ENCODE results near the gene CLBA1.
A peak's percentile ranks its signal among the peaks of the same experiment; 100 is the strongest.

Gene CLBA1

DNA sequence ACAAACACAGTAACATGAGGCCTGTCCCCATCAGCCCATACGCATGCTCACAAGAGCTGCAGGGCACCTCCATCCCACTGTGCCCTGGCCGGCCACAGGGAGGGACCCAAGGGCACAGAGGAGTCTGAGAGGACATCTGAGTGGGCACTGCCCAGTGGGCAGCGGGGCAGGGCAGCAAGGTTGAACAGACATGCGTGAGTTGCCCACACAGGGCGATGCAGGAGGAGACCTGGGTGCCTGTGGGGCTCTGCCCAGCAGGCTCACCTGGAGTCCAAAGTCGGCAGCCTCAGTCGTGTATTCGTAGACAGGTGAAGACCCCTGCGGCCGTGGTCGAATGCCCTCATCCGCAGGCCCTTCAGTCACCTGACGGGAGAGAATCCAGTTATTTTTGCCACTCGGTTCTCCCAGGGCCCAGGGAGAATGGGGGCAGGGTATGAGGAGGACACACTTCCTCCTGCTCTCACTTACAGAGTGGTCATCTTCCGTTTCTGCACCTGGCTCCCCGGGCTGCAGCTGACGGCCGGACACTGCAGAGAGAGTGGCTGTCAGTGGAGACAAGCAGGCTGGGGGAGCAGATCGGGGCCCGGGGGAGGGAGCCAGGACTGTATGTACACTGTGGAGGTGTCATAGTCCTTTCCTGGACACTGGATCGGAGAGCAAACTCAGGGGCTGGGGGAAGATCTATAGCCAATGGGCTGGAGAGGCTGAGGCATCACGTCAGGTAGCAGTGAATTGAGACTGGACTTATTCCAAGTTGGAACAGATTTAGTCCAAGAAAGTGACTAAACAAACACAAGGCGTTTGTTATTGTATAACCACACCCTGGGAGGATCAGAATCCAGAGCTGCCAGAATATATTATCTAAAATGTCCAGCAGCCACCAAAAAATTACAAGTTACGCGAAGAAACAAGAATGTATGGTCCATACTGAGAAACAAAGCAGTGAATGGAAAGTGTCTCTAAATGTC is 28.2 kb upstream of the CLBA1 start:
- Histone ChIP-seq H3K36me3 (ENCODE audit: control insufficient read depth in 1 of 2, insufficient read depth in 2 of 2, low read length in 2 of 2) (no peaks in the 10 kb centered on the region), H3K27me3 (ENCODE audit: control insufficient read depth in 1 of 2, insufficient read depth in 2 of 2, low read length in 2 of 2) (peaks cover 7 to 15% of the 10 kb centered on the region in 2 donors), H3K27ac (ENCODE audit: low read depth, low read length) (no peak overlapping the region), H3K9ac (ENCODE audit: low read depth in 1 of 2, low read length in 2 of 2) (no peak overlapping the region), H3K9me3 (ENCODE audit: control insufficient read depth in 1 of 2, low read length in 2 of 2) (no peaks in the 10 kb centered on the region), H3K4me3 (ENCODE audit: low read depth in 1 of 2, low read length in 2 of 2) (no peak overlapping the region), H3K4me1 (ENCODE audit: control insufficient read depth in 1 of 2, insufficient read depth in 2 of 2, low read length in 2 of 2) (no peaks in the 10 kb centered on the region)

DNA sequence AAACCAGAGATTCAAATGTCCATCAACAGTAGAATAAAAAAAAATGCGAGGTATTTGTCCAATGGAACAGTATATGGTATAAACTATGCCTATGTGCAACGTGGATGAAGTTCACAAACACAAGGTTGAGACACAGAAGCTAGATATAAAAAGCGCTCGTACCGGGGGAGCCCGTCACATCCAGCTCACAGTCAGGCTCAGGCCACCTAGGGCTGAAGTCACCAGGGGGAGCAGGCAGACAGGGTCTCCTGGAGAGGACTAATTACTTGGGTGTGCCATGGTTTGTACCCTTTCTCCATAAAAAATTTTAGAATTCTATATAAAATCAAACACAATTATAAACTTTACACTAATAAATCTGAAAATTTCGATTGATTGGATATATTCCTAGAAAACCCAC is 21.0 kb upstream of the CLBA1 start:
- Histone ChIP-seq H3K27me3 (ENCODE audit: control insufficient read depth in 1 of 2, insufficient read depth in 2 of 2, low read length in 2 of 2) (peaks cover 23 to 31% of the 10 kb centered on the region in 2 donors), H3K27ac (ENCODE audit: low read depth, low read length) (no peak overlapping the region), H3K4me1 (ENCODE audit: control insufficient read depth in 1 of 2, insufficient read depth in 2 of 2, low read length in 2 of 2) (peaks cover 19 to 20% of the 10 kb centered on the region in 2 donors), H3K4me3 (ENCODE audit: low read depth in 1 of 2, low read length in 2 of 2) (no peak overlapping the region), H3K9ac (ENCODE audit: low read depth in 1 of 2, low read length in 2 of 2) (no peak overlapping the region), H3K9me3 (ENCODE audit: control insufficient read depth in 1 of 2, low read length in 2 of 2) (no peaks in the 10 kb centered on the region), H3K36me3 (ENCODE audit: control insufficient read depth in 1 of 2, insufficient read depth in 2 of 2, low read length in 2 of 2) (no peaks in the 10 kb centered on the region)

DNA sequence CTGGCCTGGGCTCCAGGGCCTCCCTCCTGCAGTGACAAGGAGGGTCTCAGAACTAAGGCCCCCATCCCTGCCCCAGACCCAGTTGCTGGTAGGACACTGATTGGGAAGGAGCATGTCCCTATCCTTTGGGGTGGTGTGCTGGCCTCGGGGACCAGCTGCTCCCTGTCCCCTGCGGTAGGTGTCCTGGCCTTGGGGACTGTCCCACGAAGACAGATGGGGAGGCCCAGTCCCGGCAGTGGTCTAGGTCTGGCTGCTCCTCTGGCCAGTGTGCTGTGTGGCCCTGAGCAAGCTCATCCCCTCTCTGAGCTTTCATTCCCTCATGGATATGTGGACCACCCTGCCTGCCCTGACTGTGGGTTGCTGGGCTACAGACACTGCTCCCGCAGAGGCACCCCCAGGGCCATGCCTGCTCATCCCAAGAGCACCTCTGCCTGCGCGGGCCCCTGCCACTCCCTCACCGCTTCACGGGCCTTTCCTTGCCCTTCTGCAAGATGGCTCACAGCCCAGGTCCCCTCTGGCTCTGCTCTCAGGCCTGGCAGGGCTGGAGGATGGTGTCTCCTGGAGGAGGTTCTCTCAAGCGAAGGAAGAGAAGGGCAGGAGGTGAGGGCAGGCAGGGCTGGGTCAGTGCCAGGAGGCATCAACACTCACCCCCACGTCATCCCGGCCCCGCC is 19.9 kb upstream of the CLBA1 start:
- Histone ChIP-seq H3K27me3 (ENCODE audit: control insufficient read depth in 1 of 2, insufficient read depth in 2 of 2, low read length in 2 of 2) (peaks cover 23 to 36% of the 10 kb centered on the region in 2 donors), H3K27ac (ENCODE audit: low read depth, low read length) (no peak overlapping the region), H3K4me3 (ENCODE audit: low read depth in 1 of 2, low read length in 2 of 2) (no peak overlapping the region), H3K4me1 (ENCODE audit: control insufficient read depth in 1 of 2, insufficient read depth in 2 of 2, low read length in 2 of 2) (peaks cover 19 to 20% of the 10 kb centered on the region in 2 donors), H3K9ac (ENCODE audit: low read depth in 1 of 2, low read length in 2 of 2) (no peak overlapping the region), H3K9me3 (ENCODE audit: control insufficient read depth in 1 of 2, low read length in 2 of 2) (no peaks in the 10 kb centered on the region), H3K36me3 (ENCODE audit: control insufficient read depth in 1 of 2, insufficient read depth in 2 of 2, low read length in 2 of 2) (no peaks in the 10 kb centered on the region)

DNA sequence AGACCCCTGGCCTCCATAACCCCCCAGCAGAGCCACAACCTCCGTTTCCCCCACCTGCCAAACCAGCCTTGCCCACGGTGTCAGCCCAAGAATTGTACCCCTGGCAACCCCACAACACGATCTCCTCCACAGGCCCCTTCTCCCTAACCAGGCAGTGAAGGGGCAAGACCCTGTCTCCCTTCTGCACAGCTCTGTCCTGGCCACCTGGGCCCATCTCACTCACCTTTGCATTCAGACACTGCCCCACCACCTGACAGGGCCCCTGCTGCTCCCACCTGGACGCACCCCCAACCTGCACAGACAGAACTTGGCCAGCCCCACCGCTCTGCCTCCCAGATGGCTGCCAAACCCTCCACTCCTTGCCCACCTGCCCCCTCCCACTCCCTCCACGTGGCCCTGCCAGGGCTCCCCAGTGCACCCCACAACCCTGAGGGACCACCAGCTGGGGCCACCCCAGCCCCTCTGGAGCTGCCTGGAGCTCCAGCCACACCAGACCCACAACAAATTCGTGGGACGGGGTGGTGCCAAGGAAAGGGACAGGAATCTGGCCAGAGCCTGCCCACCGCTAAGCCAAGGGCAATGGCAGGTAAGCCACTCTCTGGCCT is 19.2 kb upstream of the CLBA1 start:
- Histone ChIP-seq H3K9ac (ENCODE audit: low read depth in 1 of 2, low read length in 2 of 2) (no peak overlapping the region), H3K27me3 (ENCODE audit: control insufficient read depth in 1 of 2, insufficient read depth in 2 of 2, low read length in 2 of 2) (peaks cover 23 to 36% of the 10 kb centered on the region in 2 donors), H3K9me3 (ENCODE audit: control insufficient read depth in 1 of 2, low read length in 2 of 2) (no peaks in the 10 kb centered on the region), H3K4me3 (ENCODE audit: low read depth in 1 of 2, low read length in 2 of 2) (no peak overlapping the region), H3K27ac (ENCODE audit: low read depth, low read length) (no peak overlapping the region), H3K4me1 (ENCODE audit: control insufficient read depth in 1 of 2, insufficient read depth in 2 of 2, low read length in 2 of 2) (peaks cover 19 to 20% of the 10 kb centered on the region in 2 donors), H3K36me3 (ENCODE audit: control insufficient read depth in 1 of 2, insufficient read depth in 2 of 2, low read length in 2 of 2) (no peaks in the 10 kb centered on the region)

DNA sequence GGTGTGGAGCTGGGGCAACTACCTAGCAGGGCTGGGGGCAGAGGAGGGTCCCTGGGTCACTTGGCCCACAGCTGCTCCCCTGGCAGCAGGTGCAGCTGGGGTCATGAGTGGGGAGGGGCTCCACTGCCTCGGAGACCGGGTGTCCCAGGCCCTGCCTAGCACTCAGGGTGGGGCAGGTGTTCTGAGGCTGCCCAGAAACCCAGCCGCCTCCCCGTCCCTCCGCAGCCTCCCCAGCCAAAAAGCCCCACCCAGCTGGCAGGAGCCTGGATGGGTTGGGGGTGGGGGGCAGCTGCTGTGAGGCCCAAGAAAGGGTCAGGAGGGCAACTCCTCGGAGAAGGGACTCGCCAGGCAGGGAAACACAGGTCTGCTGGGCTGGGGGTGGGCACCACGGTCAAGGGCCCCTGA is 18.6 kb upstream of the CLBA1 start:
- no peaks in the 10 kb centered on the region for H3K9me3 ChIP-seq (ENCODE audit: control insufficient read depth in 1 of 2, low read length in 2 of 2)
- peaks cover 23 to 36% of the 10 kb centered on the region in 2 donors for H3K27me3 ChIP-seq (ENCODE audit: control insufficient read depth in 1 of 2, insufficient read depth in 2 of 2, low read length in 2 of 2)
- H3K4me3 ChIP-seq (ENCODE audit: low read depth in 1 of 2, low read length in 2 of 2): no peak overlapping the region
- H3K27ac ChIP-seq (ENCODE audit: low read depth, low read length): no peak overlapping the region
- H3K4me1 ChIP-seq (ENCODE audit: control insufficient read depth in 1 of 2, insufficient read depth in 2 of 2, low read length in 2 of 2): peaks cover 23 to 26% of the 10 kb centered on the region in 2 donors
- H3K9ac ChIP-seq (ENCODE audit: low read depth in 1 of 2, low read length in 2 of 2): no peak overlapping the region
- H3K36me3 ChIP-seq (ENCODE audit: control insufficient read depth in 1 of 2, insufficient read depth in 2 of 2, low read length in 2 of 2): no peaks in the 10 kb centered on the region

DNA sequence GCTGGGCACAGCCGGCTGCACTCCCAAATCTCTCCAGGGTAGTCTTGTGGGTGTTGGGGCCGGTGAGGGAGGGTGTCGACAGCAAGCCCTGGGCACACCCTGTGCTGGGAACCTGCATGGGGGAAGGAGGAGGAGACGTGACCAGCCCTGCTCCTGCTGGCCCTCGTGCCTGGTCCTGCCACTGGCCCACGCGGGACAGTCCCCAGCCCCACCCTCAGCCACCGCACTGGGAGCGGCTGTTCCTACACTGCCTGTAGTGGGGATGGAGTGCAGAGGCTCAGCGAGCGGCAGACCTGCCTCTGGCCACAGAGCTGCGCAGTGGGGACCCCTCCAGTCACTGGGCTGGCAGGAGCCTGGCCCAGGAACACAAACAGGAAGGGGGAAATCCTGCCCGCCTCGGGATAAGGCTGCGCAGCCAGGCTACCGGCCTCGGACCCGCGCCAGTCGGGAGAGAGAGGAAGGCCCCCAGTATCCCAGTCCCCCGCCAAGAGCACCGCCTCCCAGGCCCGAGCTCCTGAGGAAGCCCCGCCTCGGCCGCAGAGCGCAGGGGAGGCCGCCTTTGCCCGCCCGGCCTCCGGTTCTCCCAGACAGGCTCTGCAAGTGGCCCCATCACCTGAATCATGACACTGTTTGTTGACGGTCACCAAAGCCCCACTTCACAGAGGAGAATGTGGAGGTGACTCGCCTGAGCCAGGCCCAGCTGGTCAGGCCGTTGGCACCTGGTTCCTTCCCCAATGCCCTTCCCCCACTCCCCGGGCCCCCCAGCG is 18.0 kb upstream of the CLBA1 start:
- peaks cover 29 to 32% of the 10 kb centered on the region in 2 donors for H3K4me1 ChIP-seq (ENCODE audit: control insufficient read depth in 1 of 2, insufficient read depth in 2 of 2, low read length in 2 of 2)
- H3K9me3 ChIP-seq (ENCODE audit: control insufficient read depth in 1 of 2, low read length in 2 of 2): no peaks in the 10 kb centered on the region
- peaks cover 24 to 36% of the 10 kb centered on the region in 2 donors for H3K27me3 ChIP-seq (ENCODE audit: control insufficient read depth in 1 of 2, insufficient read depth in 2 of 2, low read length in 2 of 2)
- no peak overlapping the region for H3K27ac ChIP-seq (ENCODE audit: low read depth, low read length)
- no peak overlapping the region for H3K9ac ChIP-seq (ENCODE audit: low read depth in 1 of 2, low read length in 2 of 2)
- no peaks in the 10 kb centered on the region for H3K36me3 ChIP-seq (ENCODE audit: control insufficient read depth in 1 of 2, insufficient read depth in 2 of 2, low read length in 2 of 2)
- peak overlapping the region in 1 of 2 donors; percentile 35 for H3K4me3 ChIP-seq (ENCODE audit: low read depth in 1 of 2, low read length in 2 of 2)

DNA sequence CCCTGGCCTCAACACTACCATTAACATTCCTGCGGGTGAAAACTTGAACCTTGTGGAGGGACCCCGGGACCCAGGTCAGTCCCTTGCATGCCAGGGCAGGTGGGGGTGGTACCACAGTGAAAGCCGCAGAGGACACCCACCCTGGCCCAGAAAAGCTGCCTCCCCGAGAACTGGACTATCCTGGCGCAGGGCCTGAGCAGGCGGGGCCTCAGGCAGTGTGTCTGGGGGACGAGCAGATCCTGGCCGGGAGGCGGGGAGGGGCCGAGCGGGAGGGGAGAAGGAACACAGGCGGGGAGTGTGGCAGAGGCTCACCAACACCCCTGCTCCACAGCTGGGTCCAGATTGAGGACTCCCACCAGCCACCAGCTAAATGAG is 17.4 kb upstream of the CLBA1 start:
- H3K27ac ChIP-seq (ENCODE audit: low read depth, low read length): no peak overlapping the region
- peak overlapping the region in 1 of 2 donors; percentile 35 for H3K4me3 ChIP-seq (ENCODE audit: low read depth in 1 of 2, low read length in 2 of 2)
- peaks cover 30 to 36% of the 10 kb centered on the region in 2 donors for H3K27me3 ChIP-seq (ENCODE audit: control insufficient read depth in 1 of 2, insufficient read depth in 2 of 2, low read length in 2 of 2)
- no peaks in the 10 kb centered on the region for H3K36me3 ChIP-seq (ENCODE audit: control insufficient read depth in 1 of 2, insufficient read depth in 2 of 2, low read length in 2 of 2)
- no peaks in the 10 kb centered on the region for H3K9me3 ChIP-seq (ENCODE audit: control insufficient read depth in 1 of 2, low read length in 2 of 2)
- peaks cover 34 to 37% of the 10 kb centered on the region in 2 donors for H3K4me1 ChIP-seq (ENCODE audit: control insufficient read depth in 1 of 2, insufficient read depth in 2 of 2, low read length in 2 of 2)
- H3K9ac ChIP-seq (ENCODE audit: low read depth in 1 of 2, low read length in 2 of 2): no peak overlapping the region

DNA sequence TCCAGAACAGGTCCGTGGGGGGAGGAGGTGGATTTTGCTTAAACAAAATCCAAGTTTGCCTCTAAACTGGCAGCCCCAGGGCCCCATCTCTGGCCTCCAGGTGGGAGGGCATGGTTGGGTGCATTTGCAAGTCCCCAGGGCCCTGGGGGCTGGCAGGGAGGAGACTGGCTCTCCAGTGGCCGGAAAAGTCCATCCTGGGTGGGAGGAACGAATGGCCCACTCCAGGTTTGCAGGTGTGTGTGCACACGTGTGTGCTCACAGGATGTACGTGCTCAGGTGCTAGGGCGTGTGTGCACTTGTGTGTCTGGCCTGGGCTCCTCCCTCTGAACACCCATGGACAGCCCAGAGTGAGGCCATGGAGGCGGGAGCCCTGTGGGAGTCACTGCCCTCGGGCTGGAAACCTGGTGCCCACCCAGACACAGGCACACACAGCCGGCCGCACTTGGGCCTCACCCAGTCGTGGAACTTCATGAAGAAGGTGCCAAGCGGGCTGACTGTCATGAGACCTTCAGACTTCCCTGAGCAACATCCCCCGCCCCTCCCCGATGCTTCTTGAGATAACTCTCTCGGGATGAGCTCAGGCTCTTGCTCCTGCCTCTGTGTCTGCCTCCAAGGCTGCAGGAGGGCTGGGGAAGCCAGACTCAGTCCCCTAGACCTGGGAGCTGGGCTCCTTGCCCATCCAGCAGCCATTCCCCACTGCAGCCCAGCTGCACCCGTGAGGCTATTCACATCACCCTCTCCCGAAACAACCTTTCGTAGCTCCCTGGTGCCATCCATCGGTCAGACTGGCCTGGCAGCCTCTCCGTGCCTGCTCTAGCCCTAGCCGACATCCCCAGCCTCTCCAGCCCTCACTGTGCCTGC is 16.8 kb upstream of the CLBA1 start:
- Histone ChIP-seq H3K4me3 (ENCODE audit: low read depth in 1 of 2, low read length in 2 of 2) (peak overlapping the region in 1 of 2 donors; percentile 35), H3K27ac (ENCODE audit: low read depth, low read length) (no peak overlapping the region), H3K4me1 (ENCODE audit: control insufficient read depth in 1 of 2, insufficient read depth in 2 of 2, low read length in 2 of 2) (peaks cover 38 to 42% of the 10 kb centered on the region in 2 donors)

DNA sequence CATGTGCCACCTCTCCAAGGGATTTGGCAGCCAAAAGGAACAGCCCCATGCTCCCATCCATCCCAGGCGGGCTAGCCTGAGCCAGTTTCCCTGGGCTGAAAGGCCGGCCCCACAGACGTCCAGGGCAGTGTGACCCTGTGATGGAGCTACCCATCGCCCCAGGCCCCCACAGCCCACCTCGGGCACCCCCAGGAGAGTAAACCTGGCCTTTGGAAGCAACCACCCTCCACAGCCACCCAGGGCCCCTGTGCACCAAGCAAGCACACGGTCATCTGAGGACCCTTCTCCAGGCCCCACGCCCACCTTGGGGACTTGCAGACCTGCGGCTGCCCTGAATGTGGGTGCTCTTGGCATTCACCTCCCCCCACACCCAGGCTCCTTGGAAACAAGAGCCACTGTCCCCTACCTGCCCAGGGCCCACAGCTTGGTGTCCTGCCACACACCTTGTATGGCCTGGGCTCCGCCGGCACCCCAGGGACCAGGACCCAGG is 15.8 kb upstream of the CLBA1 start:
- Histone ChIP-seq H3K9me3 (ENCODE audit: control insufficient read depth in 1 of 2, low read length in 2 of 2) (no peaks in the 10 kb centered on the region), H3K9ac (ENCODE audit: low read depth in 1 of 2, low read length in 2 of 2) (no peak overlapping the region), H3K27ac (ENCODE audit: low read depth, low read length) (no peak overlapping the region), H3K27me3 (ENCODE audit: control insufficient read depth in 1 of 2, insufficient read depth in 2 of 2, low read length in 2 of 2) (peaks cover 30 to 36% of the 10 kb centered on the region in 2 donors), H3K36me3 (ENCODE audit: control insufficient read depth in 1 of 2, insufficient read depth in 2 of 2, low read length in 2 of 2) (no peaks in the 10 kb centered on the region), H3K4me3 (ENCODE audit: low read depth in 1 of 2, low read length in 2 of 2) (no peak overlapping the region), H3K4me1 (ENCODE audit: control insufficient read depth in 1 of 2, insufficient read depth in 2 of 2, low read length in 2 of 2) (peaks cover 38 to 48% of the 10 kb centered on the region in 2 donors)

More for the DNA sequence above, 16.8 kb upstream of the CLBA1 start:
- no peak overlapping the region for H3K9ac ChIP-seq (ENCODE audit: low read depth in 1 of 2, low read length in 2 of 2)
- no peaks in the 10 kb centered on the region for H3K9me3 ChIP-seq (ENCODE audit: control insufficient read depth in 1 of 2, low read length in 2 of 2)
- no peaks in the 10 kb centered on the region for H3K36me3 ChIP-seq (ENCODE audit: control insufficient read depth in 1 of 2, insufficient read depth in 2 of 2, low read length in 2 of 2)
- H3K27me3 ChIP-seq (ENCODE audit: control insufficient read depth in 1 of 2, insufficient read depth in 2 of 2, low read length in 2 of 2): peaks cover 30 to 36% of the 10 kb centered on the region in 2 donors

All from duodenal mucosa (tissue), 2 donors.